OCI-LY3 (cell line): Measurements from ENCODE around the gene NWD2.

Experiments
- CTCF ChIP-seq: fragments of 200-600, 300-600 bp; sonication (generic); IDR thresholded peaks from 2 replicates; pipeline ENCODE4 v1.5.1; 2014; ENCODE audit warnings: antibody characterized with exemption, low read length, low read depth
- EZH2phosphoT487 ChIP-seq: fragments of 200-600 bp; shearing (Covaris generic); IDR thresholded peaks from 2 replicates; pipeline ENCODE4 v1.6.1; 2018; ENCODE audit warnings: antibody characterized with exemption, mixed run types, low read depth

DNA sequence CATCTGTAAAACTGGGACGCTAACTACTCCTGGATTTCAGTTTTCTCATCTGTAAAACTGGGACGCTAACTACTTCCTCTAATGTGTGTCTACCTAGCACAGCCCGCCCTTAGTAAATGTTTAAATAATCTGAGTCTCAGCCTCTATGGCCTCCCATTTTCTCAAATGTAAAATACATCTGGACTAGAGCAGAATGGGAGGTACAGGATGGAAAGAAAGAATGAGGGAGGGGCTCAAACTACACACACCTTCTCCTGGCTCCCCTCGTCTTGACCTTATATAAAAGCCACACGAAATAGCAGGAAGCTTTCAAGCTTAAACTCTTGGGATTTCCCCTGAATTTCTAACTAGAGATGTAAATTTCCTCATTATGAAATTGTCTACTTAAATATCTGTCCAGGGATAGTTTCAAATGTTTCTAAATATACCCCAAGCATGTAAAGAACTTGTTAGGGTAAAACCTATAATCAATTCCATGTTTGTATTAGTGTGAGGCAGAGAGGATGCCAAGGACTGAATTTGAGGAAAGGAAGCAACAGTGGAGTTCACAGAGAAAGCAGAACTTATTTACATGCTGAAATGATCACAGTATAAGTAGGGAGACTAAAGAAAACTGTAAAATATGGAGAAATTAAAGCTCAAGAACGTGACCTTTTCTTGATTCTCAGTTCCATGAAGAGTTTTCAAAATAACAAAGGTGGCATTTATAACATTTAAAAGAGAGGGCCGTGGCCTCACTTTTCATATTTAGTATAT lies 220.0 kb downstream of the NWD2 start:
- TF ChIP-seq CTCF (no peak), EZH2phosphoT487 (no peak)
